GM19463 (cell line): ENCODE measurements around the gene CEPT1.

ENCODE experiments used
- ATAC-seq: cut with Tn5 transposase; IDR thresholded peaks from one replicate; pipeline ENCODE4 v1.9.1; 2021; ENCODE audit warnings: mild to moderate bottlenecking, moderate library complexity; ENCODE audit not compliant: unreplicated experiment

Gene CEPT1

DNA sequence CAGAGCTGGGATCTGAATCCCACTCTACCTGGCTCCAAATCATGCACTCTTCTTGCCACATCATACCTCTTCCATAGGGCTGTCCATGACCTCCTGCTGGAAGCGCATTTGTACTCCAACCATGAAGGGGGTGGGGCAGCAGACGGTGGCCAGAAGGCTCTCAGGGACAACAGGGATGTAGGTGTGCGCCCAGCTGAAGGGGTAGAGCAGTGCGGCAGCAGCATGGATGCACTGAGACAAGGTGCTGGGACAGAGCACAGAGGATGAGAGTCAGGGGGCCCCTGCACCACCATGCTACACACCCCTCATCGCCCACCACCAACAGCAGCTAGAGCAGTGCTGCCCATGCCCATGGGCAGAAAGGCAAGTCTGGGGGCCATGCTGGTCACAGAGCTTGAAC, 52.1 kb downstream of the CEPT1 start:
- ATAC-seq: no peak

DNA sequence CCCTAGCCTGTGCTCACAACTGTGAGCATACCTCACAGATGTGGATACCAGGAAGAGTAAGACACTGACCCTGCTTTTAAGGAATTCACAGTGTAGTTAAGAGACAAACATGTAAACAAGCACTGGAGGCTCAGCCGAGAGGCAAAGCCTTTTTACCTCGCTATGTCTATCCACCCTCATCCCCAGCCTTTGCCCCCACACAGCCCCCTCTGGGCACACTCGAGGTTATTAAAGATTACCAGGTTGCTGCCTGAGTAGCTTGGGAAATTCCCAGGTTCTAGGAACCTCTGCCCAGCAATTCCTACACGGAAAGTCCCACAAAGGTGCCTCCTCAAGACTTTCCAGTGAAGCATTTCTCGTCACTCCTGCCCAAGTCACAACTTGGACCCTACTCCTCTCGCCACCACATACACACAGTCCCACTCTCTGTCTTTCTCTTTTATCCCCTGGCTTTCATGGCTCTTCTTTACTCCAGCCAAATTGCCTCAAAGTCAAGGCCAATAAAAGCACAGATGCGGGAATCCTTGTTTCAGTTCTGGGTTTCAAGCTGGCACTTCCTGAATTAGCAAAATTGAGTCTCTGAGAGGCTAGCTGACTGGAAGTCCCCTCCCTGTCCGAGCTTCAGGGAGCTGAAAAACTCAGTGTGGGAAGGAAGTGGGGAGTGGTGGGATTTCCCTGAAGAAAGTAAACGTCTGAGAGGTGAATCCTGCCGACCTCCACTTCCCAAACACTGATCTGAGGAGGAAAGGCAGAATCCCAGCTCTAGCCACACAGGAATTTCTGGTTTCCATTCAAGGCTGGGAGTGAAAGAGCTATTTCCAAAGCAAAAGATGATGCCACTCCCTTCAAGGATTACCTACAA, 52.9 kb downstream of the CEPT1 start:
- ATAC-seq: peak; percentile 53

DNA sequence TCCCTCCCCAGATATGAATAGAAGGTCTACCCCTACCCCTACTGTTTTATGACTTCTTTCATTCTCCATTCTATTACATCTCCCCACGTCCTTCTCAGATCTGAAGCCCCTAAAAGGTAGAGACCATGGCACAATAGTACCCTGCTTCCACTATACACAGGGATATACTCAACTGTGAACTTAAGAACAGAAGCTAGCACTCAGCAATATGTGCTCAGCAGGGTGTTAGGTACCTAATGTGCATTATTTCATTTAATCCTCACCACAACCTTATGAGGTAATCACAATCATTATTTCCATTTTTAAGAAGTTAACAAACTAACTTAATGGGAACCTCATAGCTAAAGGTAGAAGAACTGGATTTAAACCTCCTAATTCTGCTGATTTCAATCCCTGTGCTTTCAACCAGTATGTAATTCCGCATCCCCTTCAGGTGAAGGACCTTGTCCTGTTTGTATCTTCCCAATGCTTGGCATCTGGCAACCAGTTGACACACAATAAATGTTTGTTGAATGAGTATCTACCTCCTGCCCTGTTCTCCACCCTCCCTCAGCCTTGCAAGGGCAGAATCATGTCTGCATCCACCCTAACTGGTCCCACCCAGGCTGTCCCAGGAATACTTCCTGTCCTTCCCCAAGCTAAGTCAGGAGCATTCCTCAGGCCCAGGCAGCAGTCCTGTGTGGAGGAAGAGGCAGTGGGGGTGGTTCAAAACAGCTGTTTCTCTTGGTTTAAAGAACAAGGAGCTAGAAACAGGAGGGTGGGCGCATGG, 53.9 kb downstream of the CEPT1 start:
- no peak for ATAC-seq

- ATAC-seq: no peak
These were observed 55.1 kb downstream of the CEPT1 start for GRCh38 chr1:111195002-111195684.

- no peak for ATAC-seq
These were observed 56.2 kb downstream of the CEPT1 start for GRCh38 chr1:111196213-111196612.

- ATAC-seq: no peak
These were observed 57.7 kb downstream of the CEPT1 start for GRCh38 chr1:111197598-111198284.

DNA sequence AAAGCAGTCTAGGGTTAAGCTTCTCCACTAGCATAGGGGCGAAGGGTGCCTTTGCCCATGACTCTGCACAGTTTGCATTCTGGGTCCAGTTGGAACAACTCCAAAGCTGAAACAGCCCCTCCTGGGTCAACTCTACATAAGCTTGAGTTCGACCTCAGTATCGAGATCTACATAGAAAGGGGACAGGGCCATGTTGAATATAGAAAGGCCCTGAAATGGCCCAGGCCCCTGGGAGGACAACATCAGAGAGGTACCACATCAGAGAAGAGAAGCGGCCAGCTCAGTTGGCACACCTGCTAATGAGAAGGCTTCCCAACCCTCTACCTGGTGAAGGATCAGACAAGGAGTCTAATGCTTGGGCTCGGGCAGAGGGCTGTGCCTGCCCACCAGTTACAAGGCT, 58.8 kb downstream of the CEPT1 start:
- ATAC-seq: no peak

GRCh38 chr1:111199329-111199728, 59.3 kb downstream of the CEPT1 start:
- no peak for ATAC-seq

DNA sequence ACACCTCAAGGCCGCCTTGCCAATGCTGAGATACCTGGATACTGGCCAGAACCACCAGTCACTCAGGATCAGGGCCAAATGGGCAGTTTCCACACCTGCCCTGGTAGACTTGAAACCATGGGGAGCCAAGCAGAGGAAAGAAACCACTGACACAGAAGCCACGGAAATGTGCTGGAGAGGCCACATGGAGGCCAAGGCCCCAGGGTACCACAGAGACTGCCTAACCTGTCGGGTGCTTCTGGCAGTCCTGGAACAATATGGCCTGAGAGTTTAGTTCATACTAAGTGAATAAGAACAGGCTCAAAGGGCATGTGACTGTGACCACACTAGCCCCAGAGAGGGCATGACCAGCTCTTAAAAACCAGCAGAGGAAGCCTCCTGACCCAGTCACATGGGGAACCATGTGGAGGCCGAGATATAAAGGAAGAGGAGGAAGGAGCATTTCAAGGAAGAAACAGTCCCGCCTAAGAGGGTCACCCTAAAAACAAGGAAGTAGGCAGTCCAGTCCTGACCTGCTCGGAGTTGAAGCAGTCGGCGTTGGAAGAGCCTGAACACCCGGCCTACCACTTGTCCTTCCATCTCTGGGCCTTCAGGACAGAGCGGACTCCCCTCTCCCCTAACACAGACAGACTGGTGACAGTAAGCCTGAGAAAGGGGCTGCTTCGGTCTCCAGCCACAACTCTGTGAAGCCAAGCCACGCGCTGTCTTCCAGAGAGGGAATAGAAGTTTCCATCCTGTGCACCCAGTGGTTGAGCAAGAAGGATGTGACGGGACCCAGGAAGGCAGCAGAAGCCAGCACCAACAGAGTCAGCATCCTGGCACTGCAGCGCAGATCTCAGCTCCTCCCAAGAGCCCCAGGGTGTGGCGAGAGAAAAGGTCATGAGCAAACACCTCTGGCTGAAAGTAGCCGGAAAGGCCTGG, 60.1 kb downstream of the CEPT1 start, which contains the start of gene DENND2D:
Gene DENND2D (minus strand): TSS at position 766 of the 921 bp plus-strand sequence. CDS start 187 bp downstream, at position 579.
- ATAC-seq: no peak

DNA sequence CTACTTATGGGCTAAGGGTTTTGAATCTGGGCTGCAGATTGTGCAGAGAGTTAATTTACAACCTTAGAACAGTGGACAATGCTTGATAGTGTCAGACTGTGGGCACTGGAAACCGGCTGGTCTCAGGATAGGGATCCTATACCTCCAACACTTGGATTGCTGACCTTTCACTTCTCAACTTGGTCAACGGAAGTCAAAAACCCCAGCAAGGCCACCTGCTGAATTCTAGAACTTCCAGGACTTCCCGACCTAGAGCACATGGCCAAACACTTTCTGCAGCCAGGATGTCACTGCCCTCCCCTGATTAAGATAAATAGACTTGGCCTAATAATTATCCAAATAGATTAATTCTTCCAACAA, 60.8 kb downstream of the CEPT1 start:
- ATAC-seq: no peak

GRCh38 chr1:111201275-111202090, 61.5 kb downstream of the CEPT1 start:
- no peak for ATAC-seq

- no peak for ATAC-seq
These were observed 62.3 kb downstream of the CEPT1 start for GRCh38 chr1:111202366-111202706.

GRCh38 chr1:111202707-111203623, 62.9 kb downstream of the CEPT1 start:
- ATAC-seq: no peak

- peak; percentile 47 for ATAC-seq
These were observed 63.7 kb downstream of the CEPT1 start for GRCh38 chr1:111203681-111204200.

GRCh38 chr1:111204201-111204982, 64.4 kb downstream of the CEPT1 start:
- peak; percentile 74 for ATAC-seq

- no peak for ATAC-seq
These were observed 65.1 kb downstream of the CEPT1 start for GRCh38 chr1:111204983-111205713.
